Fibroblast of gingiva (primary cell): ENCODE results near the gene LRRC41.
"Not testable (repeated sequence)": the region's sequence is repeated elsewhere in the genome, so short reads cannot be mapped to it uniquely, and the experiment has no call there.

ENCODE experiments used
- DNase-seq: peaks from one replicate; pipeline ENCODE4 v3.0.0-alpha.2; 2011; ENCODE audit warnings: low read depth

LRRC41 gene

DNA sequence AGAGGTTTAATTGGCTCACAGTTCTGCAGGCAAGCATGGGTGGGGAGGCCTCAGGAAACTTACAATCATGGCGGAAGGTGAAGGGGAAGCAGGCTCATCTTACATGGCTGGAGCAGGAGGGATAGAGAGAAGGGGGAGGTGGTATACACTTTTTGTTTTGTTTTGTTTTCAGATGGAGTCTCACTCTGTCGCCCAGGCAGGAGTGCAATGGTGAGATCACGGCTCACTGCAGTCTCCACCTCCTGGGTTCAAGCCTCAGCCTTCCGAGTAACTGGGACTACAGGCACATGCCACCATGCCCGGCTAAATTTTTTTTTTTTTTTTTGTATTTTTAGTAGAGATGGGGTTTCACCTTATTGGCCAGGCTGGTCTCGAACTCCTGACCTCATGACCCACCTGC is 18.8 kb upstream of the LRRC41 start:
- not testable (repeated sequence) for DNase-seq

- DNase-seq = not testable (repeated sequence)
Observed at GRCh38 chr1:46319960-46320914, 16.8 kb upstream of the LRRC41 start.

GRCh38 chr1:46319301-46319700 is 15.9 kb upstream of the LRRC41 start:
- DNase-seq = not testable (repeated sequence)

GRCh38 chr1:46317323-46317722 is 13.9 kb upstream of the LRRC41 start:
- no peak for DNase-seq

GRCh38 chr1:46315669-46316403 is 12.4 kb upstream of the LRRC41 start:
- no peak for DNase-seq

- DNase-seq = no peak
Observed at GRCh38 chr1:46310321-46310720, 6.9 kb upstream of the LRRC41 start.

GRCh38 chr1:46309401-46310159 is 6.2 kb upstream of the LRRC41 start:
- no peak for DNase-seq

DNA sequence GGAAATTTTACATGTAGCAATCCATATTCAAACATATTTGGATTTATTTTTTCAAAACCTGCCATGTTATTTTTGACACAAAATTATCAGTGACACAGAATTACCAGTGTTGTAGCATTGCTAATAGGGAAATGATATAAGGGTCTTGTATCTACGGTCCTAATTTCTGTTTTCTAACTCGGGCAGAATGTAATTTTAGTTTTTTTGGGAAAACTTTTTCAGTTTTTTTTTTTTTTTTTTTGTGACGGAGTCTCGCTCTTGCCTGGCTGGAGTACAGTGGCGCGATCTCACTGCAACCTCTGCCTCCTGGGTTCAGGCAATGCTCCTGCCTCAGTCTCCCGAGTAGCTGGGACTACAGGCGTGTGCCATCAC is 2.7 kb upstream of the LRRC41 start:
- no peak for DNase-seq

DNA sequence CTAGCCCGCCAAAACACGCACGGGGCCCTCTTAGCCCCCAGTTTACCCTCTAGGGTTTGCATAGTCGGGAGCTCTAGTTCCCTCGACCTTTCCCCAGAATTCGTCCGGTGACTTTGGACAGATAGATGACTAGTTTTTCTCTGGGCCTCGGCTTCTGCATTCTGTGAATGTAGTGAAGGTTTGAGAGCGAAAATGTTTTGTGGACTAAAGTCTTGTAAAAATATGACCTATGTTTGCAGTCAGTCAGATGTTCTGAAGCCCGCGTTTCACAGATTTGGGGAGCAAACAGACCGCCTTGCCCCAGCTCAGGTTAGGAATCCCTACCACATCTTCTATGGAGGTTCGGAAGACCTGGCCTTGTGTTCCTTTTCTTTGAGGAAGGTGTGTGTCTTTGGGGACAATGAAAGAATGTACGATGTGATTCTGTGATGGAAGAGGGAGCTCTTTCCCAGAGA is 483 bp upstream of the LRRC41 start:
- no peak for DNase-seq

DNA sequence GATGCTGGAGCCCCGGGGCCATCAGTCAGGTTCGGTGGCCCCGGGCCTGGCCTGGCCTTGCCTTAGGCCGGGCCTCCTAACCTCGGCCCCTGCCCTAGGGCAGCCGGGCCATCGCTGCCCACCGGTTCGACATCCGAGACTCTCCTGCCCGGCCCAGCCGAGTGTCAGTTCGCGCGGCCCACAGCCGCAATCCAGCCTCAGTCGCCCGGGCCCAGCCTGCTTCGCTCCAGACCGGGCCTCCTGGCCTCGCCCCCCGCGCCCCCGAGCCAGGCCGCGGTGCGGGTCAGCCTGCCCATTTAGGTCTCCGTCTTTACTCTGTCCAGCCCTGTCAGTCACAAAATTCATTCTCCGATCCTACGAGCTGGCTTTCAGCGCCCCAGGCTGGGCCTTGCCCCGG is 777 bp downstream of the LRRC41 start:
- peak; percentile 48 for DNase-seq

GRCh38 chr1:46301808-46302640 is 1.4 kb downstream of the LRRC41 start:
- DNase-seq = peak; percentile 70

DNA sequence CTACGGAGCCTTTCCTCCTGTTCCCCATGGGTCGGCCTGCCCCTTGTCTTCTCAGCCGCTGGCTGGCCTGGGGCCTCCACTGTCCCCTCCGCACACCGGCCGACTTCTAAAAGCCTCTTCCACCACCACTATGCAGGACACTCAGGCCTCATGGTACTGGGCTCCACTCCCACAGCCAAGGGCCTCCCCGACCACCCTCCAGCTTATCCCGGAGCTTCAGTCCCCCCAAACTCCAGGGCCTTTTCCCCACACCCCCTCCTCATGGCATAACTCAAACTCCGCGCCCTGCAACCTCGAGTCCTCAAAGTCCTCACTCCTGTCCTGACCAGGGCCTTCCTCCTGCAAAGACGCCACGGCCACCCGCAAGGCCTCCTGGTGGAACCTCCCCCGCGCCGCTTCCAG is 2.0 kb downstream of the LRRC41 start:
- DNase-seq = no peak

- peak; percentile 17 for DNase-seq
Observed at GRCh38 chr1:46300673-46301405, 2.6 kb downstream of the LRRC41 start.

DNA sequence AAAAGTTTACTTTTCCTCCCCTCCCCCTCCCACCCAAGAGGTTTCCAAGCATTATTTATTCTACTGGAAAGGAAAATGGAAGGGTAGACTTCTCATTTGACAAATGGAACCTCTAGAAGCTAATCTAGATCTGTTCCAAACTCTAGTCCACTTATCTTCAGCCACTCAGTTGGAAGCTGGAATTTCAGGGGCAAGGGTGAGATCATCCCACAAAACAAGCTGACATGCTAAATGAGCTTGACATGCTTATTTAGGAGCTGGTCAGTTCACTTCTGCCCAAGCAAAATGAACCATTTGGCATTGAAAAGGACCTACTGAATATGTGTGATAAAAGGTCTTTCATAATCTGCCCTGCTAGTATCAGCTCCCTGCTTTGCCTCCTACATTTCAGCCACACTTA is 5.0 kb downstream of the LRRC41 start:
- no peak for DNase-seq

GRCh38 chr1:46295306-46295705 is 8.1 kb downstream of the LRRC41 start:
- no peak for DNase-seq

- DNase-seq = no peak
Observed at GRCh38 chr1:46289976-46290375, 13.4 kb downstream of the LRRC41 start.

DNA sequence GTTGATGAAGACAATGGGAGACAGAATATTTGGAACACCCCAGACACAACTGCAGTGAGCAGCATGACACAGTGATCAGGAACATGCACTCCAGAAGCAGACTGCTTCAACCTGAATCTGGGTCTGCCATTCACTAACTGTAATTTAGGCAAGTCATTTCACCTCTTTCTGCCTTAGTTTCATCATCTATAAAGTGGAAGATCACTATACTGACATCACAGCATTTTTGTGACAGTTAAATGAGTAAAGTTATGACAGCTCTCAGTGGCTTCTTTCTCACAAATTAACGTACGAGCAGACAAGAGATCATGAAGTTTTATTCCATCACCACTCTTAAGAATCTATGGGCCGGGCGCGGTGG is 14.3 kb downstream of the LRRC41 start:
- no peak for DNase-seq

DNA sequence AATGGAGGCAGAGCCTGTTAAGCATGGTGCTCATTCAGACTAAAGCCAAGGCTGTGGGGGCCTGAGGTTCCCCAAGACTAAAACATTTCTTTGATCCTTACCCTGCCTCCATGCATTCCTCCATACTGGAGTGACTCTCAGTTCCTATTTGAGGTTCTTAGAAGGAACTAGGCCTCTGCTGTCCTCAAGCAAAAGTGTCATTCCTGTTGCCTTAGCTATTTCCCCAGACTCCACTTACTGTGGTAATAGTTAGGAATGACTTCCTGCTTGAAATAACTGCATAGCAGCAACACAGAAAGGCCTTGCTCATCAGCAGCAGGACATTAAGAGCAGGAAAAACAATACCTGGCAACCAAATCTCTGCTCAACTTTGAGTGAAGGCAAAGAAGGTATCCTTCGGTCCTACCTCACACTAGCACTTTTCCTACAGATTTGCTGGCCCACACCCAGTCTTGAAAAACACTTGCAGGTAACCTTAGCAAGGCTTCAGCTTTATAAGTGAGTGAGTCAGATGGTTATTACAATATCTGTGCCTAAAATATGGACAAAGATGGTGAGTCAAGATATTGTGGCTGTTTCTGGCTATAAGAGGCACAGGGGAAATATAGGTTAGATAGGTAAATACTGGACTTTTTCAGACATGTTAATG is 14.8 kb downstream of the LRRC41 start:
- peak; percentile 60 for DNase-seq

- no peak for DNase-seq
Observed at GRCh38 chr1:46285730-46286477, 17.5 kb downstream of the LRRC41 start.
